Vagina (tissue), 2 donors: ENCODE data around the gene TWF1. TPM values are rescaled to one million over a fixed set of nuclear protein-coding genes. Genes with fewer than 3 reads are reported as not detected.
"Not testable (repeated sequence)": the region's sequence is repeated elsewhere in the genome, so short reads cannot be mapped to it uniquely, and the experiment has no call there.

ENCODE experiments used
- DNase-seq, 2 donors: peaks; one replicate each; pipeline ENCODE4 v3.0.0-alpha.2; 2017; ENCODE audit errors: extremely low spot score in 2 of 2
- H3K27ac ChIP-seq: fragments of 200-600 bp; sonication (generic); one replicate; pipeline ENCODE4 v1.5.1; 2019
- H3K27me3 ChIP-seq: fragments of 200-600 bp; sonication (generic); one replicate; pipeline ENCODE4 v1.5.1; 2019
- H3K36me3 ChIP-seq, 2 donors: fragments of 200-600 bp; sonication (generic); one replicate each; pipeline ENCODE4 v1.5.1; 2017 to 2019
- H3K4me1 ChIP-seq: fragments of 200-600 bp; sonication (generic); one replicate; pipeline ENCODE4 v1.5.1; 2019
- H3K4me3 ChIP-seq, 2 donors: fragments of 200-600 bp; sonication (generic); 1 replicate in 1 of 2; 2 replicates in 1 of 2; pipeline ENCODE4 v1.5.1; 2016 to 2019
- H3K9me3 ChIP-seq: fragments of 200-600 bp; sonication (generic); one replicate; pipeline ENCODE4 v1.5.1; 2019
- CTCF ChIP-seq, 3 experiments: fragments of 450-650 bp in 2 of 3; fragments of 200-600 bp in 1 of 3; sonication (generic) in 1 of 3; IDR thresholded peaks; one replicate each; pipeline ENCODE4 v1.5.1; 2017 to 2019; ENCODE audit warnings: antibody characterized with exemption in 3 of 3, mild to moderate bottlenecking in 2 of 3, moderate library complexity in 2 of 3
- POLR2A ChIP-seq, 2 donors: fragments of 450-650 bp; IDR thresholded peaks; one replicate each; pipeline ENCODE4 v1.6.1; 2017; ENCODE audit warnings: antibody characterized with exemption in 2 of 2, mild to moderate bottlenecking in 2 of 2, moderate library complexity in 2 of 2
- POLR2AphosphoS5 ChIP-seq, 2 donors: sonication (generic); formaldehyde crosslinking; IDR thresholded peaks; one replicate each; pipeline ENCODE4 v1.9.0; 2017; ENCODE audit warnings: antibody characterized with exemption in 2 of 2, mild to moderate bottlenecking in 2 of 2, low read depth in 1 of 2; ENCODE audit not compliant: insufficient read depth in 1 of 2
- intact Hi-C: fragments of 100-400 bp; cut with DNase I; formaldehyde crosslinking; loops from one replicate; pipeline ENCODE4 v1.15.1; 2023
- total RNA-seq: library from RNA; depleted of rRNA; stranded (reverse); fragments of >200 nt; gene quantifications from one replicate; pipeline ENCODE4 v1.2.3, GENCODE V29; 2016

TWF1 gene
- total RNA-seq, 1 donor from 2014 or later = 71.0 TPM

DNA sequence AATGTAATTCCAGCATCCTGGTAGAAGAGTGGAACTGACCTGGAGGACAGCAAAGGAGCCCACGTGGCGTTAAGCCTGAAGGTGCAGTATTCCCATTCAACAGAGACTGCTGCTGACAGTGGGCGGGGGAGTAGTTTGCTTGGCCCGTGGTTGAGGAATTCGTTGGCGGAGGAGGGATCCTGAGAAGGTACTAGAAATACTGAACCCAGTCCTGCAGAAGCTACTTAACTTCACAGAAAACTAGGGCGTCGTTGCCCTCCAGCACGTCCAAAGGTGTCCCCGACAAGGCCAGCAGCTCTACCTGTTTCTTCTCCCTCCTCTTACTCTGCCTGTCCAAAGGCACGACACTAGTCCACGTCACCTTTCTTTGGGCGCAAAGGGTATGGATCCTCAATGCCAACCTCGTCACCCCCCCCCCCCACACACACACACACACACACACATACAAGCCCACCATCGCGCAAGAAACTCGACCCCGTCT, 47.8 kb downstream of the TWF1 start:
- no peaks in the 10 kb centered on the region for H3K27me3 ChIP-seq
- peaks cover 28% of the 10 kb centered on the region for H3K4me1 ChIP-seq
- peaks cover 0 to 9% of the 10 kb centered on the region in 2 donors for H3K36me3 ChIP-seq
- TF ChIP-seq CTCF (IDR thresholded peaks at IDR 0.05) = no peak
- no peak for TF ChIP-seq POLR2A (IDR thresholded peaks at IDR 0.05)
- TF ChIP-seq POLR2AphosphoS5 (IDR thresholded peaks at IDR 0.05; ENCODE audit: insufficient read depth in 1 of 2, low read depth in 1 of 2) = no peak
- peak overlapping the region; percentile 57 to 90 for H3K4me3 ChIP-seq
- peak in 1 of 2 donors; percentile 92 for DNase-seq
- H3K9me3 ChIP-seq = no peaks in the 10 kb centered on the region
- peak overlapping the region; percentile 66 for H3K27ac ChIP-seq
- intact Hi-C loops = no loop called here

GRCh38 chr12:43754015-43754414, 52.1 kb downstream of the TWF1 start:
- no peak overlapping the region for H3K4me3 ChIP-seq
- no peak for TF ChIP-seq POLR2A (IDR thresholded peaks at IDR 0.05)
- no peak for TF ChIP-seq POLR2AphosphoS5 (IDR thresholded peaks at IDR 0.05; ENCODE audit: insufficient read depth in 1 of 2, low read depth in 1 of 2)
- TF ChIP-seq CTCF (IDR thresholded peaks at IDR 0.05) = no peak
- H3K27ac ChIP-seq = no peak overlapping the region
- H3K36me3 ChIP-seq = peaks cover 0 to 9% of the 10 kb centered on the region in 2 donors
- intact Hi-C loops = loop anchor here (5.0 kb wide), 1 partner anchor 1778 kb away; no protein-coding TSS in a partner anchor
- no peaks in the 10 kb centered on the region for H3K27me3 ChIP-seq
- H3K9me3 ChIP-seq = no peaks in the 10 kb centered on the region
- DNase-seq = no peak
- peaks cover 11% of the 10 kb centered on the region for H3K4me1 ChIP-seq

DNA sequence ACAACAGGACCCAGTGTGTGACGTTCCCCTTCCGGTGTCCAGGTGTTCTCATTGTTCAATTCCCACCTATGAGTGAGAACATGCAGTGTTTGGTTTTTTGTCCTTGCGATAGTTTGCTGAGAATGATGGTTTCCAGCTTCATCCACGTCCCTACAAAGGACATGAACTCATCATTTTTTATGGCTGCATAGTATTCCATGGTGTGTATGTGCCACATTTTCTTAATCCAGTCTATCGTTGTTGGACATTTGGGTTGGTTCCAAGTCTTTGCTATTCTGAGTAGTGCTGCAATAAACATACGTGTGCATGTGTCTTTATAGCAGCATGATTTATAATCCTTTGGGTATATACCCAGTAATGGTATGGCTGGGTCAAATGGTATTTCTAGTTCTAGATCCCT, 54.8 kb downstream of the TWF1 start:
- H3K4me3 ChIP-seq, H3K9me3 ChIP-seq, H3K27ac ChIP-seq, H3K36me3 ChIP-seq, H3K27me3 ChIP-seq, H3K4me1 ChIP-seq, DNase-seq: not testable (repeated sequence)
- intact Hi-C loops = loop anchor here (5.0 kb wide), 1 partner anchor 1781 kb away; no protein-coding TSS in a partner anchor

DNA sequence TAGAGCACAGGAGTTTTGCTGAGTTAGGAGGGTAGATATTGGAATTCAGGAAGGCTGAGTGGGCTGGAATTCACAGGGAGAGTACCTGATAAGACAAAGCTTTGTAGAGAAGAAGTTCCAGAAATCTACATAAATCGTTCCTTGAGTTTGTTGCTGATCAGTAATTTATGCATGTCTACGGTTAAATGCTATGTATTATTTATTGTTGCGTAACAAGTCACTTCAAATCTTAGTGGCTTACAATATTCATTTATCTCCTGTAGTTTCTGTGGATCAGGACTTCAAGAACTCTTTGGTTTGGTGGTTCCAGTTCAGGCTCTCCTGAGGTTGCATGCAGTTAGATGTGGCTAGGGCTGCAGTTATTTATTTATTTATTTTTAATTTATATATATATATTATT, 55.3 kb downstream of the TWF1 start:
- H3K4me3 ChIP-seq = no peak overlapping the region
- TF ChIP-seq POLR2A (IDR thresholded peaks at IDR 0.05) = no peak
- no peak for TF ChIP-seq POLR2AphosphoS5 (IDR thresholded peaks at IDR 0.05; ENCODE audit: insufficient read depth in 1 of 2, low read depth in 1 of 2)
- TF ChIP-seq CTCF (IDR thresholded peaks at IDR 0.05) = no peak
- no peaks in the 10 kb centered on the region for H3K4me1 ChIP-seq
- no peak for DNase-seq
- H3K27ac ChIP-seq = no peak overlapping the region
- H3K9me3 ChIP-seq = no peaks in the 10 kb centered on the region
- H3K27me3 ChIP-seq = no peaks in the 10 kb centered on the region
- peaks cover 0 to 9% of the 10 kb centered on the region in 2 donors for H3K36me3 ChIP-seq
- intact Hi-C loops = loop anchor here (5.0 kb wide), 1 partner anchor 1781 kb away; no protein-coding TSS in a partner anchor

- TF ChIP-seq POLR2AphosphoS5 (IDR thresholded peaks at IDR 0.05; ENCODE audit: insufficient read depth in 1 of 2, low read depth in 1 of 2) = no peak
- no peak for TF ChIP-seq CTCF (IDR thresholded peaks at IDR 0.05)
- TF ChIP-seq POLR2A (IDR thresholded peaks at IDR 0.05) = no peak
- Histone ChIP-seq H3K4me3 (no peak overlapping the region), H3K36me3 (peaks cover 0 to 10% of the 10 kb centered on the region in 2 donors)
These were observed 57.1 kb downstream of the TWF1 start for GRCh38 chr12:43749016-43749415.

More at GRCh38 chr12:43749016-43749415, 57.1 kb downstream of the TWF1 start:
- no peak for DNase-seq
- no peaks in the 10 kb centered on the region for H3K4me1 ChIP-seq
- H3K9me3 ChIP-seq = no peaks in the 10 kb centered on the region
- no peak overlapping the region for H3K27ac ChIP-seq
- intact Hi-C loops = no loop called here
- H3K27me3 ChIP-seq = no peaks in the 10 kb centered on the region
